Caco-2 (cell line): ENCODE measurements around the gene KLHDC7B. TPM values are rescaled to one million over a fixed set of nuclear protein-coding genes. Genes with fewer than 3 reads are reported as not detected.

Source experiments
- BruUV-seq: library from RNA; stranded (reverse); fragments of 400-500 nt; replicated peaks from 2 replicates; lab custom pipeline; 2021; lab: Mats Ljungman, UMichigan
- CTCF ChIA-PET: fragments of 300-600 bp; sonication (Branson Sonifier 250); formaldehyde crosslinking; loops from one replicate; lab custom pipeline; 2022; ENCODE audit warnings: antibody characterized with exemption; lab: Charles Lee
- POLR2A ChIA-PET: fragments of 300-600 bp; sonication (Branson Sonifier 250); formaldehyde crosslinking; loops from one replicate; lab custom pipeline; 2022; ENCODE audit warnings: antibody characterized with exemption; lab: Charles Lee
- DNase-seq, 2 experiments: peaks; one replicate each; pipeline versions ENCODE4 v3.0.0 to v3.0.0-alpha.2; 2020 to 2022
- H3K27me3 ChIP-seq: replicated peaks from 2 replicates; pipeline ENCODE4 v1.6.0; 2011; ENCODE audit warnings: low read length; ENCODE audit not compliant: control insufficient read depth, insufficient read depth
- H3K36me3 ChIP-seq: 2 replicates; pipeline ENCODE4 v1.5.1; 2011; ENCODE audit warnings: low read length; ENCODE audit not compliant: control insufficient read depth, insufficient read depth
- H3K4me1 ChIP-seq: fragments of 250-450 bp; sonication (Bioruptor Pico); 2 replicates; pipeline ENCODE4 v1.5.1; 2020; ENCODE audit warnings: mild to moderate bottlenecking
- H3K4me3 ChIP-seq: 2 replicates; pipeline ENCODE4 v1.5.1; 2011; ENCODE audit warnings: low read depth, mild to moderate bottlenecking, control low read depth, low read length
- H3K9me3 ChIP-seq: fragments of 250-450 bp; sonication (Bioruptor Pico); 2 replicates; pipeline ENCODE4 v1.5.1; 2020; ENCODE audit warnings: mild to moderate bottlenecking, moderate library complexity
- H3K27ac Mint-ChIP-seq: one replicate; pipeline ENCODE4 v1.8.0; 2022; ENCODE audit warnings: mixed read lengths; ENCODE audit not compliant: unreplicated experiment
- H3K27me3 Mint-ChIP-seq: one replicate; pipeline ENCODE4 v1.8.0; 2022; ENCODE audit warnings: mixed read lengths; ENCODE audit not compliant: insufficient read depth, unreplicated experiment
- H3K36me3 Mint-ChIP-seq: one replicate; pipeline ENCODE4 v1.8.0; 2022; ENCODE audit warnings: mild to moderate bottlenecking, mixed read lengths; ENCODE audit not compliant: insufficient read depth, unreplicated experiment
- H3K4me1 Mint-ChIP-seq: one replicate; pipeline ENCODE4 v1.8.0; 2022; ENCODE audit warnings: low read depth, mixed read lengths; ENCODE audit not compliant: unreplicated experiment
- H3K4me3 Mint-ChIP-seq: one replicate; pipeline ENCODE4 v1.8.0; 2022; ENCODE audit warnings: mild to moderate bottlenecking, moderate library complexity, mixed read lengths; ENCODE audit not compliant: unreplicated experiment
- H3K9me3 Mint-ChIP-seq: one replicate; pipeline ENCODE4 v1.8.0; 2022; ENCODE audit warnings: mixed read lengths; ENCODE audit not compliant: unreplicated experiment
- intact Hi-C: fragments of 100-400 bp; cut with micrococcal nuclease; formaldehyde crosslinking; loops from one replicate; pipeline ENCODE4 v1.10.0; 2022; ENCODE audit not compliant: unreplicated experiment
- total RNA-seq: library from RNA; stranded (reverse); gene quantifications from 2 replicates; pipeline ENCODE4 v1.2.3, GENCODE V29; 2022
- TF ChIP-seq, protein P1 (sequence below), 2 experiments: fragments of 200-600 bp in 1 of 2; IDR thresholded peaks; 1 replicate in 1 of 2; 2 replicates in 1 of 2; pipeline versions ENCODE4 v1.5.1 to v1.8.0; 2011 to 2022; ENCODE audit warnings: antibody characterized with exemption in 1 of 2, control low read depth in 1 of 2, inconsistent platforms in 1 of 2, low read depth in 1 of 2, low read length in 1 of 2, mild to moderate bottlenecking in 1 of 2, moderate library complexity in 1 of 2; ENCODE audit not compliant: insufficient read depth in 1 of 2, severe bottlenecking in 1 of 2, unreplicated experiment in 1 of 2

Gene KLHDC7B
- total RNA-seq, 1 experiment from 2014 or later = 2.0 TPM

DNA sequence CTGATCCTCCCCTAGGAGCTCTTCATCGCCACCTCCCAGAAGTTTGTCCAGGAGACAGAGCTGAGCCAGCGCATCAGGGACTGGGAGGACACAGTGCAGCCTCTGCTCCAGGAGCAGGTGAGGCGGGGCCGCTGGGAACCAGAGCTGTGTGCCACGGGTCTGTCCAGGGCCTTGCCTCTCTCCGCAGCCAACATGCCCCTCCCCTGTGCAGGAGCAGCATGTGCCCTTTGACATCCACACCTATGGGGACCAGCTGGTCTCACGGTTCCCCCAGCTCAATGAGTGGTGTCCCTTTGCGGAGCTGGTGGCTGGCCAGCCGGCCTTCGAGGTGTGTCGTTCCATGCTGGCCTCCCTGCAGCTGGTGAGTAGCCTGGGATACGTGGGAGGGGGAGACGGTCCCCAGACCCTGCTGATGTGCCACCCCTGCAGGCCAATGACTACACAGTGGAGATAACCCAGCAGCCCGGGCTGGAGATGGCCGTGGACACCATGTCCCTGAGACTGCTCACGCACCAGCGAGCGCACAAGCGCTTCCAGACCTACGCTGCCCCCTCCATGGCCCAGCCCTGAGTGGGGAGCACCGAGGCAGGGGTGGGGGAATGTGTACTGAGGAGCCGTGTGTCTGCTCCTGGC, 22.8 kb upstream of the KLHDC7B start:
- H3K4me3 Mint-ChIP-seq = peak overlapping the region; percentile 89
- H3K27me3 Mint-ChIP-seq = no peaks in the 10 kb centered on the region
- Histone ChIP-seq H3K4me3 (no peak overlapping the region), H3K36me3 (no peaks in the 10 kb centered on the region), H3K4me1 (peaks cover 17% of the 10 kb centered on the region), H3K27me3 (no peaks in the 10 kb centered on the region), H3K9me3 (no peaks in the 10 kb centered on the region)
- intact Hi-C loops = no loop called here
- peak in 1 of 2 experiments; percentile 38 for DNase-seq
- TF ChIP-seq, protein P1, sequence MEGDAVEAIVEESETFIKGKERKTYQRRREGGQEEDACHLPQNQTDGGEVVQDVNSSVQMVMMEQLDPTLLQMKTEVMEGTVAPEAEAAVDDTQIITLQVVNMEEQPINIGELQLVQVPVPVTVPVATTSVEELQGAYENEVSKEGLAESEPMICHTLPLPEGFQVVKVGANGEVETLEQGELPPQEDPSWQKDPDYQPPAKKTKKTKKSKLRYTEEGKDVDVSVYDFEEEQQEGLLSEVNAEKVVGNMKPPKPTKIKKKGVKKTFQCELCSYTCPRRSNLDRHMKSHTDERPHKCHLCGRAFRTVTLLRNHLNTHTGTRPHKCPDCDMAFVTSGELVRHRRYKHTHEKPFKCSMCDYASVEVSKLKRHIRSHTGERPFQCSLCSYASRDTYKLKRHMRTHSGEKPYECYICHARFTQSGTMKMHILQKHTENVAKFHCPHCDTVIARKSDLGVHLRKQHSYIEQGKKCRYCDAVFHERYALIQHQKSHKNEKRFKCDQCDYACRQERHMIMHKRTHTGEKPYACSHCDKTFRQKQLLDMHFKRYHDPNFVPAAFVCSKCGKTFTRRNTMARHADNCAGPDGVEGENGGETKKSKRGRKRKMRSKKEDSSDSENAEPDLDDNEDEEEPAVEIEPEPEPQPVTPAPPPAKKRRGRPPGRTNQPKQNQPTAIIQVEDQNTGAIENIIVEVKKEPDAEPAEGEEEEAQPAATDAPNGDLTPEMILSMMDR (IDR thresholded peaks at IDR 0.05; ENCODE audit: insufficient read depth in 1 of 2, low read depth in 1 of 2, low read length in 1 of 2, severe bottlenecking in 1 of 2, unreplicated experiment in 1 of 2) = no peak
- peaks cover 53% of the 10 kb centered on the region for H3K36me3 Mint-ChIP-seq
- no peak overlapping the region for H3K27ac Mint-ChIP-seq
- POLR2A ChIA-PET = no interaction called here
- TSS peak; percentile 16 for BruUV-seq
- CTCF ChIA-PET = no interaction called here
- peaks cover 14% of the 10 kb centered on the region for H3K4me1 Mint-ChIP-seq
- no peaks in the 10 kb centered on the region for H3K9me3 Mint-ChIP-seq

DNA sequence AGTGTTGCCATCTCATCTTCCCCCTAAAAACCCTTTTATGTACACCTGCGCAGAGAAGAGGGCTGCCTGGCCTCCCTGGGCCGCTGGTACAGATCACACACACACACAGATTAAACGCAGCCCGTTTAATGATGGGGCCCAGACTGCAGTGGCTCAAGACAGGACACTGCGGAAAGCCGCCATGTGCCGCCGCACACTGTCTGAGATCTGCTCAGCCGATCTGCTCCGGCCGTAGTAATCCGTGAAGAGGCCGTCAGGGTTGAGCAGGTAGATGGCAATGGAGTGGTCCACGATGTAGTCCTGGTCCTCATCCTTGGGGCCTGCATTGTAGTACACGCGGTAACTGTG, 22.3 kb upstream of the KLHDC7B start:
- peaks cover 17% of the 10 kb centered on the region for H3K4me1 ChIP-seq
- no peak overlapping the region for H3K27ac Mint-ChIP-seq
- no peaks in the 10 kb centered on the region for H3K9me3 ChIP-seq
- H3K36me3 ChIP-seq = no peaks in the 10 kb centered on the region
- ChIA-PET POLR2A (no interaction called here), CTCF (interaction anchor here (3.2 kb wide), 1 partner anchor 40 kb away, joined by 43 read pairs; the partner anchor contains the start of gene SYCE3)
- H3K36me3 Mint-ChIP-seq = peaks cover 53% of the 10 kb centered on the region
- H3K4me3 ChIP-seq = no peak overlapping the region
- peaks cover 14% of the 10 kb centered on the region for H3K4me1 Mint-ChIP-seq
- no peaks in the 10 kb centered on the region for H3K9me3 Mint-ChIP-seq
- DNase-seq = no peak
- TF ChIP-seq, protein P1 (IDR thresholded peaks at IDR 0.05; ENCODE audit: insufficient read depth in 1 of 2, low read depth in 1 of 2, low read length in 1 of 2, severe bottlenecking in 1 of 2, unreplicated experiment in 1 of 2) = no peak
- BruUV-seq = no TSS peak
- no peaks in the 10 kb centered on the region for H3K27me3 ChIP-seq
- H3K4me3 Mint-ChIP-seq = peak overlapping the region; percentile 89
- H3K27me3 Mint-ChIP-seq = no peaks in the 10 kb centered on the region
- intact Hi-C loops = no loop called here

DNA sequence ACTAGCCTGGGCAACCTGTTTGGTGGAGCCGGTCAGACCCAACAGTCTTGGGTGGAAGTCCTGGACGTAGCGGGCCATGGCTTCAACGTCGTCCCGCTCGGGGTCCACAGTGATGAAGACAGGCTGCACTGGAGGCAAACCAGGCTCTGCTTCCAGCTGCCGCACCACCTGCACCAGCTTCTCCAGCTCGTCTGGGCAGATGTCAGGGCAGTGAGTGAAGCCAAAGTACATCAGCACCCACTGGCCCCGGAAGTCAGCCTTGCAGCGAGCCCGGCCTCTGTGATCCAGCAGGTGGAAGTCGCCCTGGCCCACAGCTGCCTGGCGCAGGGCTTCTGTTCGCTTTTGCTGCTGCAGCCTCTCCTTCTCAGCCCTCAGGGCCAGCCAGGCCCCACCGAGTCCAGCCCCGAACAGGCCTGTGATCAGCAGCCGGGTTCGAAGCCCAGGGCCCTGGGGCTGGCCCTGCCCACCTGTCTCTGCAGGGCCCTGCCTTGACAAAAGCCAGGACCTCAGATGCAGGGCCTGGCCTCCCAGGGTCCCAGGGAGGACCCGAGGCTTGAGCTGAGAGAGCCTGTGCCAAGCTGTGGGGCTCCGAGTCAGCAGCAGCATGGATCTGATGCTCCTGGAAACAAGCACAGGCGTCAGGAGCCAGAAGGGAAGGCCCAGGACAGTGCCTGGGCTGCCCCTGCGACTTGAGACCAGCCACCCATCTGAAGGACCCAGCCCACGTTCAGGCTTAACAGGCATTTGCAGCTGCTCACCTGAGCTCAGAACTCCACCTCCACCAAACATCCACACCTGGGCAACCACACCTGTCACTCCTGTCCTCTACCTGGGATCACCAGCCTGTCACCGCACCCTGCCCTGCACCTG, 21.7 kb upstream of the KLHDC7B start:
- Mint-ChIP-seq H3K4me3 (peak overlapping the region; percentile 89), H3K4me1 (peaks cover 14% of the 10 kb centered on the region), H3K36me3 (peaks cover 53% of the 10 kb centered on the region), H3K27me3 (no peaks in the 10 kb centered on the region), H3K27ac (peak overlapping the region; percentile 91), H3K9me3 (no peaks in the 10 kb centered on the region)
- peaks cover 17% of the 10 kb centered on the region for H3K4me1 ChIP-seq
- no peaks in the 10 kb centered on the region for H3K9me3 ChIP-seq
- peak; percentile 30 to 62 for DNase-seq
- BruUV-seq = no TSS peak
- CTCF ChIA-PET = interaction anchor here (2.6 to 3.2 kb wide), 2 partner anchors 16 to 39 kb away, joined by 32 to 43 read pairs; partner anchors contain the start of genes LMF2, NCAPH2 and SYCE3
- TF ChIP-seq, protein P1 (IDR thresholded peaks at IDR 0.05; ENCODE audit: insufficient read depth in 1 of 2, low read depth in 1 of 2, low read length in 1 of 2, severe bottlenecking in 1 of 2, unreplicated experiment in 1 of 2) = no peak
- H3K27me3 ChIP-seq = no peaks in the 10 kb centered on the region
- H3K4me3 ChIP-seq = peak overlapping the region; percentile 87
- POLR2A ChIA-PET = interaction anchor here (0.9 to 2.5 kb wide), 3 partner anchors 9 to 39 kb away, joined by 3 to 71 read pairs (median 12); partner anchors contain the start of genes LMF2, NCAPH2 and SYCE3
- intact Hi-C loops = no loop called here
- H3K36me3 ChIP-seq = no peaks in the 10 kb centered on the region
